ENCODE data around the gene PEF1.

DNA sequence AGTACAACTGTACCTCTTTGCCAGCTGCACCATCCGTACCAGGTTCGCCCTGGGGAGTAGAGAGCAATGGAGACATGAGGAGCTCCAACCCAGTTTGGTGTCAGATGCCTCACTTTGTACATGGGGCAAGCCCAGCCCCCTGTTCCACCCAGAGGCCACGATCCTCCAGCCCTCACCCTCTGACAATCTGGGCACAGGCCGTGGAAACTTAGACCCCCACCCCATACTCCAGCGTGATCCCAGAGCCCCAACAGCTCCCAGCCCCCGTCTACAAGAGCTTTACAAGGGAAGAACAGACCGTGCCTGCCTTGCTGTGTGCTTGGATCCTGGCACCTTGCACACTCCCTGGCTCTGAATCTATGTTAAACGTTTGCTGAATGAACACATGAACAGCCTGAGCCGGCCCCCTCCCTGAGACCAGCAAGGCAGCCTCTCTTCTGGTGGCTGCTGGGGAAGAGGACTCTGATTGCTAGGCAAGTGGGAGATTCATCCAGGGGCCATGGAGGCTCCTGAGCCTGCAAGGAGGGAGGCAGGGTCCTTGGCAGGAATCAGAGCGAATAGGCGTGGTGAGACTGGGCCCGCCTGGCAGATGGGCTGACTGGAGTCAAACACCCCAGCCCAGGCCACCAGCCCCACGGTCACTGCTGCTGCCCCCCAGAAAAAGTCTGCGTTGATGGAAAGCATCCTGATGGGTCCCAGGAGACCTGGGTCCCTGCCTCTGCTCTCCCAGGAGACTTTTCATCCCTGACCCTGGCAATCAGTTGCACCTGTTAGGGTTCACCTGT, 12.5 kb upstream of the PEF1 start:
- TF ChIP-seq, protein P1, sequence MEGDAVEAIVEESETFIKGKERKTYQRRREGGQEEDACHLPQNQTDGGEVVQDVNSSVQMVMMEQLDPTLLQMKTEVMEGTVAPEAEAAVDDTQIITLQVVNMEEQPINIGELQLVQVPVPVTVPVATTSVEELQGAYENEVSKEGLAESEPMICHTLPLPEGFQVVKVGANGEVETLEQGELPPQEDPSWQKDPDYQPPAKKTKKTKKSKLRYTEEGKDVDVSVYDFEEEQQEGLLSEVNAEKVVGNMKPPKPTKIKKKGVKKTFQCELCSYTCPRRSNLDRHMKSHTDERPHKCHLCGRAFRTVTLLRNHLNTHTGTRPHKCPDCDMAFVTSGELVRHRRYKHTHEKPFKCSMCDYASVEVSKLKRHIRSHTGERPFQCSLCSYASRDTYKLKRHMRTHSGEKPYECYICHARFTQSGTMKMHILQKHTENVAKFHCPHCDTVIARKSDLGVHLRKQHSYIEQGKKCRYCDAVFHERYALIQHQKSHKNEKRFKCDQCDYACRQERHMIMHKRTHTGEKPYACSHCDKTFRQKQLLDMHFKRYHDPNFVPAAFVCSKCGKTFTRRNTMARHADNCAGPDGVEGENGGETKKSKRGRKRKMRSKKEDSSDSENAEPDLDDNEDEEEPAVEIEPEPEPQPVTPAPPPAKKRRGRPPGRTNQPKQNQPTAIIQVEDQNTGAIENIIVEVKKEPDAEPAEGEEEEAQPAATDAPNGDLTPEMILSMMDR (conservative IDR thresholded peaks at IDR 0.05; ENCODE audit: low read depth in 2 of 2): no peak
- no peak for TF ChIP-seq POLR2AphosphoS5 (IDR thresholded peaks at IDR 0.05; ENCODE audit: low read depth)
- TF ChIP-seq EZH2phosphoT487 (IDR thresholded peaks at IDR 0.05; ENCODE audit: unreplicated experiment): no peak
- TF ChIP-seq, protein P2, sequence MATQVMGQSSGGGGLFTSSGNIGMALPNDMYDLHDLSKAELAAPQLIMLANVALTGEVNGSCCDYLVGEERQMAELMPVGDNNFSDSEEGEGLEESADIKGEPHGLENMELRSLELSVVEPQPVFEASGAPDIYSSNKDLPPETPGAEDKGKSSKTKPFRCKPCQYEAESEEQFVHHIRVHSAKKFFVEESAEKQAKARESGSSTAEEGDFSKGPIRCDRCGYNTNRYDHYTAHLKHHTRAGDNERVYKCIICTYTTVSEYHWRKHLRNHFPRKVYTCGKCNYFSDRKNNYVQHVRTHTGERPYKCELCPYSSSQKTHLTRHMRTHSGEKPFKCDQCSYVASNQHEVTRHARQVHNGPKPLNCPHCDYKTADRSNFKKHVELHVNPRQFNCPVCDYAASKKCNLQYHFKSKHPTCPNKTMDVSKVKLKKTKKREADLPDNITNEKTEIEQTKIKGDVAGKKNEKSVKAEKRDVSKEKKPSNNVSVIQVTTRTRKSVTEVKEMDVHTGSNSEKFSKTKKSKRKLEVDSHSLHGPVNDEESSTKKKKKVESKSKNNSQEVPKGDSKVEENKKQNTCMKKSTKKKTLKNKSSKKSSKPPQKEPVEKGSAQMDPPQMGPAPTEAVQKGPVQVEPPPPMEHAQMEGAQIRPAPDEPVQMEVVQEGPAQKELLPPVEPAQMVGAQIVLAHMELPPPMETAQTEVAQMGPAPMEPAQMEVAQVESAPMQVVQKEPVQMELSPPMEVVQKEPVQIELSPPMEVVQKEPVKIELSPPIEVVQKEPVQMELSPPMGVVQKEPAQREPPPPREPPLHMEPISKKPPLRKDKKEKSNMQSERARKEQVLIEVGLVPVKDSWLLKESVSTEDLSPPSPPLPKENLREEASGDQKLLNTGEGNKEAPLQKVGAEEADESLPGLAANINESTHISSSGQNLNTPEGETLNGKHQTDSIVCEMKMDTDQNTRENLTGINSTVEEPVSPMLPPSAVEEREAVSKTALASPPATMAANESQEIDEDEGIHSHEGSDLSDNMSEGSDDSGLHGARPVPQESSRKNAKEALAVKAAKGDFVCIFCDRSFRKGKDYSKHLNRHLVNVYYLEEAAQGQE (IDR thresholded peaks at IDR 0.05; ENCODE audit: unreplicated experiment): no peak
- TF ChIP-seq EZH2 (IDR thresholded peaks at IDR 0.05; ENCODE audit: low read depth, unreplicated experiment): no peak
- TF ChIP-seq ZNF114 (CRISPR knock-in tag; IDR thresholded peaks at IDR 0.05): no peak
- no peak for TF ChIP-seq JUNB (IDR thresholded peaks at IDR 0.05; ENCODE audit: unreplicated experiment)
- TF ChIP-seq, protein P3, sequence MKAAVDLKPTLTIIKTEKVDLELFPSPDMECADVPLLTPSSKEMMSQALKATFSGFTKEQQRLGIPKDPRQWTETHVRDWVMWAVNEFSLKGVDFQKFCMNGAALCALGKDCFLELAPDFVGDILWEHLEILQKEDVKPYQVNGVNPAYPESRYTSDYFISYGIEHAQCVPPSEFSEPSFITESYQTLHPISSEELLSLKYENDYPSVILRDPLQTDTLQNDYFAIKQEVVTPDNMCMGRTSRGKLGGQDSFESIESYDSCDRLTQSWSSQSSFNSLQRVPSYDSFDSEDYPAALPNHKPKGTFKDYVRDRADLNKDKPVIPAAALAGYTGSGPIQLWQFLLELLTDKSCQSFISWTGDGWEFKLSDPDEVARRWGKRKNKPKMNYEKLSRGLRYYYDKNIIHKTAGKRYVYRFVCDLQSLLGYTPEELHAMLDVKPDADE (IDR thresholded peaks at IDR 0.05): no peak
- no peak for TF ChIP-seq ZNF331 (CRISPR knock-in tag; IDR thresholded peaks at IDR 0.05; ENCODE audit: low read depth)
- no peak for TF ChIP-seq NANOG (IDR thresholded peaks at IDR 0.05; ENCODE audit: borderline replicate concordance)
- TF ChIP-seq CREB1 (CRISPR knock-in tag; IDR thresholded peaks at IDR 0.05; ENCODE audit: low read depth): no peak
- no peak for TF ChIP-seq STAT1 (IDR thresholded peaks at IDR 0.05; ENCODE audit: unreplicated experiment)

All from GM23338 (cell line).